GM12874 (cell line): ENCODE data around the gene PEX11G.

Experiments
- CTCF ChIP-seq: IDR thresholded peaks from 2 replicates; pipeline ENCODE4 v1.5.1; 2011; ENCODE audit warnings: low read depth, mild to moderate bottlenecking, control low read depth, low read length, moderate library complexity; ENCODE audit not compliant: insufficient read depth

PEX11G gene

GRCh38 chr19:7529610-7530490, 41.0 kb upstream of the PEX11G start:
- no peak for TF ChIP-seq CTCF

- TF ChIP-seq CTCF, result no peak
These were observed 40.4 kb upstream of the PEX11G start for GRCh38 chr19:7529246-7529600.

GRCh38 chr19:7528522-7529245, 39.8 kb upstream of the PEX11G start:
- TF ChIP-seq CTCF, result no peak

GRCh38 chr19:7528192-7528519, 39.3 kb upstream of the PEX11G start:
- no peak for TF ChIP-seq CTCF

GRCh38 chr19:7527516-7528191, 38.8 kb upstream of the PEX11G start:
- no peak for TF ChIP-seq CTCF

GRCh38 chr19:7526059-7526929, 37.5 kb upstream of the PEX11G start:
- TF ChIP-seq CTCF, result no peak
